BE2C (cell line): ENCODE data around the gene FAM161A.

ENCODE experiments used
- DNase-seq: peaks from one replicate; pipeline ENCODE4 v3.0.0-alpha.2; 2020
- H3K27me3 ChIP-seq: fragments of 250-450 bp; sonication (Bioruptor Pico); 2 replicates; pipeline ENCODE4 v1.5.1; 2020; ENCODE audit warnings: mild to moderate bottlenecking
- H3K36me3 ChIP-seq: fragments of 250-450 bp; sonication (Bioruptor Pico); 2 replicates; pipeline ENCODE4 v1.5.1; 2020; ENCODE audit warnings: mild to moderate bottlenecking
- H3K4me1 ChIP-seq: fragments of 250-450 bp; sonication (Bioruptor Pico); 2 replicates; pipeline ENCODE4 v1.5.1; 2020
- H3K4me3 ChIP-seq: 2 replicates; pipeline ENCODE4 v1.5.1; 2011; ENCODE audit warnings: low read depth, low read length
- H3K9me3 ChIP-seq: fragments of 250-450 bp; sonication (Bioruptor Pico); 2 replicates; pipeline ENCODE4 v1.5.1; 2020
- CTCF ChIP-seq: IDR thresholded peaks from 2 replicates; pipeline ENCODE4 v1.5.1; 2012; ENCODE audit warnings: mild to moderate bottlenecking, low read depth, low read length

The FAM161A gene

GRCh38 chr2:61845320-61845719 lies 8.5 kb downstream of the FAM161A start:
- no peaks in the 10 kb centered on the region for H3K4me1 ChIP-seq
- H3K4me3 ChIP-seq = no peak overlapping the region
- no peaks in the 10 kb centered on the region for H3K9me3 ChIP-seq
- TF ChIP-seq CTCF = no peak
- H3K27me3 ChIP-seq = no peaks in the 10 kb centered on the region
- no peak for DNase-seq
- no peaks in the 10 kb centered on the region for H3K36me3 ChIP-seq

- no peaks in the 10 kb centered on the region for H3K9me3 ChIP-seq
- H3K4me1 ChIP-seq = no peaks in the 10 kb centered on the region
- H3K27me3 ChIP-seq = no peaks in the 10 kb centered on the region
- H3K36me3 ChIP-seq = no peaks in the 10 kb centered on the region
- TF ChIP-seq CTCF = no peak
- DNase-seq = no peak
- H3K4me3 ChIP-seq = no peak overlapping the region
Measured at GRCh38 chr2:61841286-61841685, 12.6 kb downstream of the FAM161A start.

GRCh38 chr2:61834893-61835292 lies 19.0 kb downstream of the FAM161A start:
- Histone ChIP-seq H3K4me1 (no peaks in the 10 kb centered on the region), H3K9me3 (no peaks in the 10 kb centered on the region), H3K27me3 (no peaks in the 10 kb centered on the region), H3K4me3 (no peak overlapping the region), H3K36me3 (no peaks in the 10 kb centered on the region)
- TF ChIP-seq CTCF = no peak
- no peak for DNase-seq

GRCh38 chr2:61833971-61834370 lies 19.9 kb downstream of the FAM161A start:
- H3K9me3 ChIP-seq = no peaks in the 10 kb centered on the region
- H3K4me1 ChIP-seq = no peaks in the 10 kb centered on the region
- no peak for TF ChIP-seq CTCF
- no peaks in the 10 kb centered on the region for H3K36me3 ChIP-seq
- H3K27me3 ChIP-seq = no peaks in the 10 kb centered on the region
- DNase-seq = no peak
- no peak overlapping the region for H3K4me3 ChIP-seq

GRCh38 chr2:61832183-61832841 lies 21.5 kb downstream of the FAM161A start:
- H3K9me3 ChIP-seq = no peaks in the 10 kb centered on the region
- H3K4me1 ChIP-seq = no peaks in the 10 kb centered on the region
- no peaks in the 10 kb centered on the region for H3K36me3 ChIP-seq
- TF ChIP-seq CTCF = no peak
- no peaks in the 10 kb centered on the region for H3K27me3 ChIP-seq
- no peak for DNase-seq
- H3K4me3 ChIP-seq = no peak overlapping the region

- no peaks in the 10 kb centered on the region for H3K9me3 ChIP-seq
- H3K36me3 ChIP-seq = no peaks in the 10 kb centered on the region
- DNase-seq = no peak
- H3K4me1 ChIP-seq = no peaks in the 10 kb centered on the region
- no peak overlapping the region for H3K4me3 ChIP-seq
- no peaks in the 10 kb centered on the region for H3K27me3 ChIP-seq
- TF ChIP-seq CTCF = no peak
Measured at GRCh38 chr2:61822255-61822654, 31.6 kb downstream of the FAM161A start.
